HCT116 (cell line): ENCODE measurements around the gene ERC2. TPM values are rescaled to one million over a fixed set of nuclear protein-coding genes. Genes with fewer than 3 reads are reported as not detected.

Source experiments
- ATAC-seq: fragments of 200-7000 bp; cut with Tn5 transposase; 2 replicates; pipeline ENCODE4 v1.9.1; 2020; ENCODE audit warnings: mild to moderate bottlenecking, moderate library complexity
- BruUV-seq: library from RNA; stranded (reverse); fragments of 400-500 nt; replicated peaks from 2 replicates; lab custom pipeline; 2021; lab: Mats Ljungman, UMichigan
- CTCF ChIA-PET: fragments of 300-600 bp; sonication (Branson Sonifier 250); formaldehyde crosslinking; loops from one replicate; lab custom pipeline; 2021; ENCODE audit warnings: antibody characterized with exemption; lab: Charles Lee
- POLR2A ChIA-PET: fragments of 300-600, 350-600 bp; sonication (Branson Sonifier 250); formaldehyde crosslinking; loops from one replicate; lab custom pipeline; 2021; ENCODE audit warnings: antibody characterized with exemption; lab: Charles Lee
- RAD21 ChIA-PET, 2 experiments: fragments of 300-600 bp; sonication (Branson Sonifier 250); formaldehyde crosslinking; loops; one replicate each; lab custom pipeline; 2023; ENCODE audit warnings: low total read pairs in 2 of 2; ENCODE audit not compliant: uncharacterized antibody in 2 of 2, unreplicated experiment in 2 of 2, low non-redundant PET in 1 of 2; lab: Charles Lee
- DNase-seq: peaks from one replicate; pipeline ENCODE4 v3.0.0-alpha.2; 2010; ENCODE audit warnings: low read depth, low spot score
- H2AFZ ChIP-seq: fragments of 200-600 bp; shearing (Covaris generic), sonication (generic); 2 replicates; pipeline ENCODE4 v1.6.1; 2017; ENCODE audit warnings: low read depth, mixed run types, mixed read lengths, antibody characterized with exemption, low read length; ENCODE audit not compliant: poor library complexity, severe bottlenecking
- H3K27ac ChIP-seq: 2 replicates; pipeline ENCODE4 v1.5.1; 2012; ENCODE audit warnings: low read depth, low read length
- H3K27me3 ChIP-seq: fragments of 200-600 bp; sonication (generic); 2 replicates; pipeline ENCODE4 v1.6.1; 2016; ENCODE audit warnings: mixed run types, low read length, mixed read lengths; ENCODE audit not compliant: insufficient read depth
- H3K36me3 ChIP-seq, 2 experiments: fragments of 200-500 bp in 1 of 2; fragments of 200-600 bp in 1 of 2; sonication (Bioruptor generic) in 1 of 2; sonication (generic) in 1 of 2; 2 replicates each; pipeline versions ENCODE4 v1.5.1 to v1.6.1; 2014 to 2016; ENCODE audit warnings: low read length in 2 of 2, inconsistent platforms in 1 of 2, mixed read lengths in 1 of 2, mixed run types in 1 of 2; ENCODE audit not compliant: insufficient read depth in 2 of 2, control insufficient read depth in 1 of 2
- H3K4me1 ChIP-seq, 2 experiments: fragments of 200-600 bp in 1 of 2; sonication (generic) in 1 of 2; 2 replicates each; pipeline versions ENCODE4 v1.5.1 to v1.6.1; 2012 to 2017; ENCODE audit warnings: low read length in 2 of 2, inconsistent platforms in 1 of 2, mild to moderate bottlenecking in 1 of 2, mixed read lengths in 1 of 2, mixed run types in 1 of 2, moderate library complexity in 1 of 2; ENCODE audit not compliant: insufficient read depth in 2 of 2, control insufficient read depth in 1 of 2
- H3K4me2 ChIP-seq: fragments of 200-600 bp; sonication (generic); 2 replicates; pipeline ENCODE4 v1.6.1; 2017; ENCODE audit warnings: mixed run types, low read length, mixed read lengths
- H3K4me3 ChIP-seq, 2 experiments: fragments of 200-600 bp in 1 of 2; sonication (generic) in 1 of 2; replicated peaks in 1 of 2; 2 replicates each; pipeline ENCODE4 v1.5.1; 2011 to 2016; ENCODE audit warnings: low read length in 2 of 2, control low read depth in 1 of 2, low read depth in 1 of 2, mild to moderate bottlenecking in 1 of 2, mixed read lengths in 1 of 2, mixed run types in 1 of 2
- H3K79me2 ChIP-seq: fragments of 200-600 bp; sonication (generic); 2 replicates; pipeline ENCODE4 v1.6.1; 2017; ENCODE audit warnings: mild to moderate bottlenecking, mixed run types, low read length, moderate library complexity, mixed read lengths; ENCODE audit not compliant: insufficient read depth
- H3K9ac ChIP-seq: fragments of 200-600 bp; sonication (generic); 2 replicates; pipeline ENCODE4 v1.6.1; 2016; ENCODE audit warnings: low read length, mixed read lengths
- H3K9me2 ChIP-seq: fragments of 200-600 bp; sonication (generic), shearing (Covaris generic); 2 replicates; pipeline ENCODE4 v1.6.1; 2017; ENCODE audit warnings: mixed run types, mild to moderate bottlenecking, moderate library complexity; ENCODE audit not compliant: insufficient read depth
- H3K9me3 ChIP-seq, 2 experiments: fragments of 200-500 bp in 1 of 2; fragments of 200-600 bp in 1 of 2; sonication (Bioruptor generic) in 1 of 2; sonication (generic) in 1 of 2; 2 replicates each; pipeline ENCODE4 v1.6.1; 2014 to 2017; ENCODE audit warnings: low read length in 2 of 2, mixed read lengths in 2 of 2, inconsistent platforms in 1 of 2, low read depth in 1 of 2, mild to moderate bottlenecking in 1 of 2, mixed run types in 1 of 2, moderate library complexity in 1 of 2; ENCODE audit not compliant: control insufficient read depth in 1 of 2, insufficient read depth in 1 of 2
- H4K20me1 ChIP-seq: fragments of 200-600 bp; sonication (generic), shearing (Covaris generic); 2 replicates; pipeline ENCODE4 v1.6.1; 2017; ENCODE audit warnings: mixed run types, mild to moderate bottlenecking, moderate library complexity; ENCODE audit not compliant: insufficient read depth
- CBX3 ChIP-seq: IDR thresholded peaks from 2 replicates; pipeline ENCODE4 v1.6.1; 2012; ENCODE audit warnings: low read depth
- EZH2phosphoT487 ChIP-seq: fragments of 200-600 bp; IDR thresholded peaks from 2 replicates; pipeline ENCODE4 v1.6.1; 2018; ENCODE audit warnings: antibody characterized with exemption, borderline replicate concordance
- POLR2AphosphoS5 ChIP-seq: IDR thresholded peaks from 2 replicates; pipeline ENCODE4 v1.6.1; 2011; ENCODE audit warnings: mild to moderate bottlenecking, low read depth, low read length, moderate library complexity
- ZFX ChIP-seq: fragments of 450-650 bp; IDR thresholded peaks from 2 replicates; pipeline ENCODE4 v1.6.1; 2017
- intact Hi-C: fragments of 100-400 bp; cut with micrococcal nuclease; formaldehyde crosslinking; loops from 2 replicates; pipeline ENCODE4 v1.10.0; 2022
- total RNA-seq: library from RNA; stranded (reverse); gene quantifications from one replicate; pipeline ENCODE4 v1.2.1, GENCODE V29; 2021; ENCODE audit not compliant: unreplicated experiment
- TF ChIP-seq, protein P1 (sequence below), 3 experiments: fragments of 200-600 bp in 1 of 3; sonication (generic) in 1 of 3; IDR thresholded peaks in 2 of 3; conservative IDR thresholded peaks in 1 of 3; 2 replicates each; pipeline ENCODE4 v1.5.1; 2012 to 2017; ENCODE audit warnings: low read depth in 2 of 3, low read length in 2 of 3, antibody characterized with exemption in 1 of 3, borderline replicate concordance in 1 of 3, control low read depth in 1 of 3, mild to moderate bottlenecking in 1 of 3, mixed read lengths in 1 of 3, mixed run types in 1 of 3, moderate library complexity in 1 of 3; ENCODE audit not compliant: insufficient read depth in 1 of 3
- TF ChIP-seq, protein P2 (sequence below): IDR thresholded peaks from 2 replicates; pipeline ENCODE4 v1.6.1; 2011; ENCODE audit warnings: mild to moderate bottlenecking, low read length, moderate library complexity; ENCODE audit not compliant: insufficient replicate concordance; ENCODE audit errors: extremely low read depth

Gene ERC2
- total RNA-seq, 1 experiment from 2014 or later: not detected

DNA sequence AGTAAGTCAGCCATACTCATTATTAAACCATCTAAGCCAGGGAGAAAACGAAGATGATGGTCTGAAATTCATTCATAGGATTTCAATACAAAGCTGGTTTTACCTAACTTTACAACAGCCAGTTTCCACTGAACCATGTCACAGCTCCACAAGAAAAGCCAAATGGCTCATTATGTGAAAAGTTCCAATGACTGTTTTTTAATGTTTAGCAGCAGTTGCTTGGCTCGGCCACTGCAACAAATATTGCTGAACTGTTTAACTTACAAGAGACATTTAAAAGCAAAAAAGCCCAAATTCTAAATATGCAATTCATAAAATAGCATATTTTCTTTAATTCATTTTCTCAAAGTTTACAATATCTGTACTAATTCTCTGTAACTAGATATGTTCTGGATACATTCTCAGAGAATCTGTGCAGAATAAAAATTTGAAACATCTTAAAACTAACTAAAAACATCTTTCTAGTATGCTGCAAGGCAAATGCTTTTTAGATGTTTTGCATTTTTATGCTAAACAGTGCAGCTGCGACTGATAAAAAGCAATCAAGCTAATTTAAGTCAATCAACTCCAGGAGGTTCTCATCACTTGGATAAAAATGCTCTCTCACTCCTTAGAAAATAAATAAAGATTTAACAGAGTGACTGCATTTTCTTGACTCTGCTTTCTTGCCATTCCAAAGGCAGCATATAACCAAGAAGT is 356.5 kb downstream of the ERC2 start:
- Histone ChIP-seq H3K36me3 (no peaks in the 10 kb centered on the region), H3K27me3 (no peaks in the 10 kb centered on the region), H2AFZ (no peak overlapping the region), H3K79me2 (no peaks in the 10 kb centered on the region), H3K9ac (no peak overlapping the region), H3K9me3 (peaks cover 0 to 4% of the 10 kb centered on the region in 2 experiments; a peak in 1 of 4 replicates), H3K4me3 (no peak overlapping the region), H4K20me1 (no peaks in the 10 kb centered on the region), H3K27ac (no peak overlapping the region), H3K9me2 (no peaks in the 10 kb centered on the region), H3K4me1 (no peaks in the 10 kb centered on the region), H3K4me2 (no peak overlapping the region)
- TF ChIP-seq, protein P1, sequence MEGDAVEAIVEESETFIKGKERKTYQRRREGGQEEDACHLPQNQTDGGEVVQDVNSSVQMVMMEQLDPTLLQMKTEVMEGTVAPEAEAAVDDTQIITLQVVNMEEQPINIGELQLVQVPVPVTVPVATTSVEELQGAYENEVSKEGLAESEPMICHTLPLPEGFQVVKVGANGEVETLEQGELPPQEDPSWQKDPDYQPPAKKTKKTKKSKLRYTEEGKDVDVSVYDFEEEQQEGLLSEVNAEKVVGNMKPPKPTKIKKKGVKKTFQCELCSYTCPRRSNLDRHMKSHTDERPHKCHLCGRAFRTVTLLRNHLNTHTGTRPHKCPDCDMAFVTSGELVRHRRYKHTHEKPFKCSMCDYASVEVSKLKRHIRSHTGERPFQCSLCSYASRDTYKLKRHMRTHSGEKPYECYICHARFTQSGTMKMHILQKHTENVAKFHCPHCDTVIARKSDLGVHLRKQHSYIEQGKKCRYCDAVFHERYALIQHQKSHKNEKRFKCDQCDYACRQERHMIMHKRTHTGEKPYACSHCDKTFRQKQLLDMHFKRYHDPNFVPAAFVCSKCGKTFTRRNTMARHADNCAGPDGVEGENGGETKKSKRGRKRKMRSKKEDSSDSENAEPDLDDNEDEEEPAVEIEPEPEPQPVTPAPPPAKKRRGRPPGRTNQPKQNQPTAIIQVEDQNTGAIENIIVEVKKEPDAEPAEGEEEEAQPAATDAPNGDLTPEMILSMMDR (IDR thresholded peaks at IDR 0.05 in 2 of 3, conservative IDR thresholded peaks at IDR 0.05 in 1 of 3; ENCODE audit: borderline replicate concordance in 1 of 3, insufficient read depth in 1 of 3, low read depth in 2 of 3, low read length in 2 of 3): no peak
- TF ChIP-seq POLR2AphosphoS5 (no peak), ZFX (no peak), CBX3 (no peak), EZH2phosphoT487 (no peak)
- TF ChIP-seq, protein P2, sequence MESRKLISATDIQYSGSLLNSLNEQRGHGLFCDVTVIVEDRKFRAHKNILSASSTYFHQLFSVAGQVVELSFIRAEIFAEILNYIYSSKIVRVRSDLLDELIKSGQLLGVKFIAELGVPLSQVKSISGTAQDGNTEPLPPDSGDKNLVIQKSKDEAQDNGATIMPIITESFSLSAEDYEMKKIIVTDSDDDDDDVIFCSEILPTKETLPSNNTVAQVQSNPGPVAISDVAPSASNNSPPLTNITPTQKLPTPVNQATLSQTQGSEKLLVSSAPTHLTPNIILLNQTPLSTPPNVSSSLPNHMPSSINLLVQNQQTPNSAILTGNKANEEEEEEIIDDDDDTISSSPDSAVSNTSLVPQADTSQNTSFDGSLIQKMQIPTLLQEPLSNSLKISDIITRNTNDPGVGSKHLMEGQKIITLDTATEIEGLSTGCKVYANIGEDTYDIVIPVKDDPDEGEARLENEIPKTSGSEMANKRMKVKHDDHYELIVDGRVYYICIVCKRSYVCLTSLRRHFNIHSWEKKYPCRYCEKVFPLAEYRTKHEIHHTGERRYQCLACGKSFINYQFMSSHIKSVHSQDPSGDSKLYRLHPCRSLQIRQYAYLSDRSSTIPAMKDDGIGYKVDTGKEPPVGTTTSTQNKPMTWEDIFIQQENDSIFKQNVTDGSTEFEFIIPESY: no peak
- BruUV-seq: no TSS peak
- no peak for ATAC-seq
- CTCF ChIA-PET: no interaction called here
- intact Hi-C loops: no loop called here
- POLR2A ChIA-PET: no interaction called here
- DNase-seq: no peak
- RAD21 ChIA-PET: no interaction called here
